ENCODE results near the gene TTC33.

- TF ChIP-seq CTCF (conservative IDR thresholded peaks at IDR 0.05), result no peak
- TF ChIP-seq ZFX (IDR thresholded peaks at IDR 0.05), result no peak
These were observed 17.3 kb downstream of the TTC33 start for GRCh38 chr5:40738502-40738901.

All from C4-2B (cell line).